Adrenal gland (tissue), 5 donors: ENCODE data around the gene AIF1.

ENCODE experiments used
- CTCF ChIP-seq, 6 experiments: fragments of 450-650 bp in 4 of 6; fragments of 200-600 bp in 2 of 6; sonication (generic) in 1 of 6; IDR thresholded peaks; 1 replicate in 5 of 6; 2 replicates in 1 of 6; pipeline versions ENCODE4 v1.5.1 to v1.8.0; 2016 to 2021; ENCODE audit warnings: antibody characterized with exemption in 6 of 6, mild to moderate bottlenecking in 2 of 6, moderate library complexity in 1 of 6
- POLR2A ChIP-seq, 2 donors: fragments of 450-650 bp; IDR thresholded peaks; one replicate each; pipeline ENCODE4 v1.6.1; 2017; ENCODE audit warnings: antibody characterized with exemption in 2 of 2, mild to moderate bottlenecking in 2 of 2, moderate library complexity in 1 of 2
- donor health status: DM: no; HTN: no; CAD: no.

GRCh38 chr6:31580438-31580740, 34.6 kb upstream of the AIF1 start:
- no peak for TF ChIP-seq CTCF (IDR thresholded peaks at IDR 0.05)
- TF ChIP-seq POLR2A (IDR thresholded peaks at IDR 0.05): no peak
